ENCODE measurements around the gene TWNK.

TWNK gene

DNA sequence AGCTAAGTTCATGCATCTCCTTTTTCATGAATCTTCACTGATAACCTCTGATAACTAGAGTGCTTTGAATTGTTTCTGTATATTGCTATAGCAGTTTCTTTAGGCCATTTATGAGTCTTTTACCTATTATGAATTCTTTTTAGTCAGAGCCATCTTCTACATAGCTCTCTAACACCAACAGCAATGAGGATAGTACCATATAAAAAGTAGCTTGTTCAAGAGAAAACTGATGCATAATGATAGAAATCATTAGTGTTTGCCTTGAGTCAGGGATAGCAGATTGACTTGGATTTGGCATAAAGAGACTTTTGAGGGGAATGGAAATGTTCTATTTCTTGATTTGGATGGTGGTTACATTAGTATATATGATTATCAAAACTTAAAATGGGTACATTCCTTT, 43.8 kb upstream of the TWNK start:
- Histone ChIP-seq H3K4me2 (ENCODE audit: low read depth, low read length) (no peak overlapping the region), H3K9me3 (replicated peaks; ENCODE audit: insufficient read depth, low read length) (no peaks in the 10 kb centered on the region), H3K27ac (ENCODE audit: low read length) (no peak overlapping the region), H3K36me3 (replicated peaks; ENCODE audit: insufficient read depth, low read length) (no peaks in the 10 kb centered on the region; the same call in 1 of the 2 replicates), H3K4me3 (ENCODE audit: low read length) (no peak overlapping the region), H3F3A (ENCODE audit: insufficient read depth, low read length) (no peaks in the 10 kb centered on the region), H3K4me1 (ENCODE audit: low read length) (no peaks in the 10 kb centered on the region), H4K20me1 (ENCODE audit: insufficient read depth, low read length) (no peaks in the 10 kb centered on the region), H3K9me2 (replicated peaks; ENCODE audit: insufficient read depth, low read length) (no peaks in the 10 kb centered on the region), H2AFZ (ENCODE audit: low read length) (no peak overlapping the region), H3K9ac (ENCODE audit: low read length) (no peak overlapping the region), H3K79me2 (ENCODE audit: low read length) (no peaks in the 10 kb centered on the region), H3K27me3 (replicated peaks; ENCODE audit: insufficient read depth, low read length) (no peaks in the 10 kb centered on the region)
- no peak for TF ChIP-seq EZH2 (optimal IDR thresholded peaks at IDR 0.05; ENCODE audit: low read depth, low read length)
- TF ChIP-seq EZH2phosphoT487 (IDR thresholded peaks at IDR 0.05; ENCODE audit: low read length): no peak
- TF ChIP-seq, protein P1, sequence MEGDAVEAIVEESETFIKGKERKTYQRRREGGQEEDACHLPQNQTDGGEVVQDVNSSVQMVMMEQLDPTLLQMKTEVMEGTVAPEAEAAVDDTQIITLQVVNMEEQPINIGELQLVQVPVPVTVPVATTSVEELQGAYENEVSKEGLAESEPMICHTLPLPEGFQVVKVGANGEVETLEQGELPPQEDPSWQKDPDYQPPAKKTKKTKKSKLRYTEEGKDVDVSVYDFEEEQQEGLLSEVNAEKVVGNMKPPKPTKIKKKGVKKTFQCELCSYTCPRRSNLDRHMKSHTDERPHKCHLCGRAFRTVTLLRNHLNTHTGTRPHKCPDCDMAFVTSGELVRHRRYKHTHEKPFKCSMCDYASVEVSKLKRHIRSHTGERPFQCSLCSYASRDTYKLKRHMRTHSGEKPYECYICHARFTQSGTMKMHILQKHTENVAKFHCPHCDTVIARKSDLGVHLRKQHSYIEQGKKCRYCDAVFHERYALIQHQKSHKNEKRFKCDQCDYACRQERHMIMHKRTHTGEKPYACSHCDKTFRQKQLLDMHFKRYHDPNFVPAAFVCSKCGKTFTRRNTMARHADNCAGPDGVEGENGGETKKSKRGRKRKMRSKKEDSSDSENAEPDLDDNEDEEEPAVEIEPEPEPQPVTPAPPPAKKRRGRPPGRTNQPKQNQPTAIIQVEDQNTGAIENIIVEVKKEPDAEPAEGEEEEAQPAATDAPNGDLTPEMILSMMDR (IDR thresholded peaks at IDR 0.05; ENCODE audit: low read length): no peak
- no peak for DNase-seq

DNA sequence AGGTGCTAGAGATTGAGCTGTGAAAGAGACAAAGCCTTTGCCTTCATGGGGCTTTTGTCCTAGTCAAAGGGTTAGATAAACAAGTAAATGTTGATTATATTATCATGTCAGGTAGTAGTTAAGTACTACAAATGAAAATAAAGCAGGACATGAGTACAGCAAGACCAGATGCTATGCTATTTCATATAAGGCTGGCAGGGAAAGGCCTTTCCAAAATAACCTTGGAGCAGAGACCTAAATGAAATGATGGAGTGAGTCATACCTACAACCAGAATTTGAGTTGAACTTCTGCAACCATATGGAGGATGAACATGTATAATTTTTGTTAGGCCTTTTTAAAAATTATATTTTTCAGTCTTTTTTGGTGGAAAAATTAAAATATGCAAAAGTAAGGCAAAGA, 41.6 kb upstream of the TWNK start:
- Histone ChIP-seq H3K9ac (ENCODE audit: low read length) (no peak overlapping the region), H3K4me3 (ENCODE audit: low read length) (no peak overlapping the region), H3K27ac (ENCODE audit: low read length) (no peak overlapping the region), H3K79me2 (ENCODE audit: low read length) (no peaks in the 10 kb centered on the region), H3K4me1 (ENCODE audit: low read length) (no peaks in the 10 kb centered on the region), H2AFZ (ENCODE audit: low read length) (no peak overlapping the region), H3K9me3 (replicated peaks; ENCODE audit: insufficient read depth, low read length) (no peaks in the 10 kb centered on the region), H3K36me3 (replicated peaks; ENCODE audit: insufficient read depth, low read length) (no peaks in the 10 kb centered on the region; the same call in 1 of the 2 replicates), H3K9me2 (replicated peaks; ENCODE audit: insufficient read depth, low read length) (no peaks in the 10 kb centered on the region), H3K27me3 (replicated peaks; ENCODE audit: insufficient read depth, low read length) (no peaks in the 10 kb centered on the region), H3F3A (ENCODE audit: insufficient read depth, low read length) (no peaks in the 10 kb centered on the region), H4K20me1 (ENCODE audit: insufficient read depth, low read length) (no peaks in the 10 kb centered on the region), H3K4me2 (ENCODE audit: low read depth, low read length) (no peak overlapping the region)
- DNase-seq: no peak
- TF ChIP-seq, protein P1 (IDR thresholded peaks at IDR 0.05; ENCODE audit: low read length): no peak
- TF ChIP-seq EZH2 (optimal IDR thresholded peaks at IDR 0.05; ENCODE audit: low read depth, low read length) (no peak), EZH2phosphoT487 (IDR thresholded peaks at IDR 0.05; ENCODE audit: low read length) (no peak)

DNA sequence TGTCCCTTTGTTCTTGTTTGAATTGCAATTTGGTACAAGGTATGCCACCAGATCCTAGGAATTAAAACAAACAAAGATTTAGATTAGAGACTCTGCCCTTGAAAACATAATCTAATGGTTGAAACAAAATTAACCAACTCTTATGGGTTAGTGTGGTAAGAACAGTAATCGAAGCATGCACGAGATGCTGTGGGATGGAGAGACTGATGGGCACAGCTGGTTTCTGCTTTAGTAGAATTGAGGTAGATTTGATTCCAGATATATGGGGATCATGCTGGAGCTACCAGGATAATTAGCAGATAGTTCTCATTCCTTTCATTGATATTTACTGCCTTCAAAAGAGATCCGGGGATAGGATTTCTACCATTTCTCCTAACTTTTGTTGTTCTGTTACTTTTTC, 38.4 kb upstream of the TWNK start:
- H3K27ac ChIP-seq (ENCODE audit: low read length): no peak overlapping the region
- H3K9me2 ChIP-seq (replicated peaks; ENCODE audit: insufficient read depth, low read length): no peaks in the 10 kb centered on the region
- H3K9me3 ChIP-seq (replicated peaks; ENCODE audit: insufficient read depth, low read length): no peaks in the 10 kb centered on the region
- no peaks in the 10 kb centered on the region for H3F3A ChIP-seq (ENCODE audit: insufficient read depth, low read length)
- no peaks in the 10 kb centered on the region for H3K4me1 ChIP-seq (ENCODE audit: low read length)
- H3K9ac ChIP-seq (ENCODE audit: low read length): no peak overlapping the region
- H3K4me3 ChIP-seq (ENCODE audit: low read length): no peak overlapping the region
- no peaks in the 10 kb centered on the region for H4K20me1 ChIP-seq (ENCODE audit: insufficient read depth, low read length)
- TF ChIP-seq EZH2 (optimal IDR thresholded peaks at IDR 0.05; ENCODE audit: low read depth, low read length): no peak
- TF ChIP-seq, protein P1 (IDR thresholded peaks at IDR 0.05; ENCODE audit: low read length): no peak
- no peak for TF ChIP-seq EZH2phosphoT487 (IDR thresholded peaks at IDR 0.05; ENCODE audit: low read length)
- no peaks in the 10 kb centered on the region for H3K27me3 ChIP-seq (replicated peaks; ENCODE audit: insufficient read depth, low read length)
- DNase-seq: no peak
- no peak overlapping the region for H3K4me2 ChIP-seq (ENCODE audit: low read depth, low read length)
- H3K36me3 ChIP-seq (replicated peaks; ENCODE audit: insufficient read depth, low read length): no peaks in the 10 kb centered on the region; the same call in 1 of the 2 replicates
- H3K79me2 ChIP-seq (ENCODE audit: low read length): no peaks in the 10 kb centered on the region
- H2AFZ ChIP-seq (ENCODE audit: low read length): no peak overlapping the region

Data from MM.1S (cell line).